Gastroesophageal sphincter (tissue), 3 donors: ENCODE results near the gene CADPS2.

ENCODE experiments used
- CTCF ChIP-seq, 4 experiments: fragments of 200-600 bp in 2 of 4; fragments of 450-650 bp in 2 of 4; sonication (generic) in 1 of 4; IDR thresholded peaks; one replicate each; pipeline ENCODE4 v1.5.1; 2017 to 2019; ENCODE audit warnings: antibody characterized with exemption in 4 of 4, mild to moderate bottlenecking in 2 of 4, moderate library complexity in 2 of 4
- EP300 ChIP-seq: sonication (generic); formaldehyde crosslinking; IDR thresholded peaks from one replicate; pipeline ENCODE4 v1.6.1; 2017; ENCODE audit warnings: antibody characterized with exemption, mild to moderate bottlenecking
- POLR2AphosphoS5 ChIP-seq: sonication (generic); formaldehyde crosslinking; IDR thresholded peaks from one replicate; pipeline ENCODE4 v1.6.1; 2017; ENCODE audit warnings: antibody characterized with exemption

GRCh38 chr7:122602800-122603199 is 283.5 kb downstream of the CADPS2 start:
- no peak for TF ChIP-seq CTCF (IDR thresholded peaks at IDR 0.05)
- no peak for TF ChIP-seq EP300
- no peak for TF ChIP-seq POLR2AphosphoS5
